ENCODE measurements around the gene UGT8. TPM values are rescaled to one million over a fixed set of nuclear protein-coding genes. Genes with fewer than 3 reads are reported as not detected.

Gene UGT8
- total and polyA plus RNA-seq, 2 of the 8 experiments (the other 6 are each of a cell fraction or from before 2014, with no cell fraction given) = 16.9 to 26.9 TPM

GRCh38 chr4:114598191-114599121 is at the start of gene UGT8 (continued):
- TF ChIP-seq USF2 (IDR thresholded peaks at IDR 0.05; ENCODE audit: low read length) (peak; percentile 46), JUN (IDR thresholded peaks at IDR 0.05; ENCODE audit: low read depth, low read length) (no peak), JUND (IDR thresholded peaks at IDR 0.05; ENCODE audit: low read length) (no peak), CBX5 (IDR thresholded peaks at IDR 0.05; ENCODE audit: low read depth, low read length) (no peak), SAP30 (IDR thresholded peaks at IDR 0.05; ENCODE audit: insufficient read depth, insufficient replicate concordance, low read length) (peak; percentile 11), RFX5 (IDR thresholded peaks at IDR 0.05; ENCODE audit: borderline replicate concordance, low read depth, low read length) (no peak), TEAD4 (IDR thresholded peaks at IDR 0.05; ENCODE audit: low read depth, low read length) (no peak; the same call in 1 of the 2 replicates), TBP (IDR thresholded peaks at IDR 0.05; ENCODE audit: low read depth, low read length) (no peak), BRCA1 (IDR thresholded peaks at IDR 0.05; ENCODE audit: low read depth, low read length) (no peak), RXRA (IDR thresholded peaks at IDR 0.05; ENCODE audit: insufficient read depth, low read depth, low read length) (no peak), KDM4A (IDR thresholded peaks at IDR 0.05; ENCODE audit: low read depth, low read length, severe bottlenecking) (peak; percentile 95), E2F6 (IDR thresholded peaks at IDR 0.05) (peak; percentile 95), CHD1 (IDR thresholded peaks at IDR 0.05; ENCODE audit: low read depth, low read length) (no peak), CREB1 (IDR thresholded peaks at IDR 0.05) (no peak; the same call in 1 of the 2 replicates), POLR2A (IDR thresholded peaks at IDR 0.05; ENCODE audit: control extremely low read depth in 1 of 2, low read depth in 2 of 2, low read length in 2 of 2) (0 out of 3 replicates have a peak, but pooled peaks of 1 of the 2 experiments have one; percentile 31), RBBP5 (IDR thresholded peaks at IDR 0.05; ENCODE audit: borderline replicate concordance, low read depth, low read length) (no peak; the same call in none of the 2 replicates), RAD21 (IDR thresholded peaks at IDR 0.05 in 1 of 2, conservative IDR thresholded peaks at IDR 0.05 in 1 of 2; ENCODE audit: low read depth in 2 of 2, low read length in 2 of 2) (peak in 1 of 2 experiments; percentile 4; a peak in 2 of 4 replicates), NRF1 (IDR thresholded peaks at IDR 0.05; ENCODE audit: low read depth, low read length) (no peak), SP4 (IDR thresholded peaks at IDR 0.05; ENCODE audit: low read length) (no peak), CHD2 (IDR thresholded peaks at IDR 0.05; ENCODE audit: low read length) (no peak), MAX (IDR thresholded peaks at IDR 0.05) (peak; percentile 94), POU5F1 (IDR thresholded peaks at IDR 0.05; ENCODE audit: low read depth, low read length) (no peak), BACH1 (IDR thresholded peaks at IDR 0.05; ENCODE audit: low read length) (no peak)

Measured in H1 (cell line).